DMS153 (cell line): ENCODE measurements around the gene TRMT10B.
"Not testable (repeated sequence)": the region's sequence is repeated elsewhere in the genome, so short reads cannot be mapped to it uniquely, and the experiment has no call there.

Source experiments
- DNase-seq: peaks from one replicate; lab custom pipeline; 2025; lab: John Stamatoyannopoulos, UW

The TRMT10B gene

GRCh38 chr9:37751186-37751585 lies 2.4 kb upstream of the TRMT10B start:
- no peak for DNase-seq

GRCh38 chr9:37751704-37752103 lies 1.9 kb upstream of the TRMT10B start:
- not testable (repeated sequence) for DNase-seq

GRCh38 chr9:37752112-37752511 lies 1.5 kb upstream of the TRMT10B start:
- DNase-seq, result not testable (repeated sequence)

- no peak for DNase-seq
Observed at GRCh38 chr9:37752642-37753488, 740 bp upstream of the TRMT10B start.

GRCh38 chr9:37758747-37759146 lies 5.1 kb downstream of the TRMT10B start:
- DNase-seq, result no peak

GRCh38 chr9:37760416-37761161 lies 7.0 kb downstream of the TRMT10B start:
- no peak for DNase-seq

- DNase-seq, result no peak
Observed at GRCh38 chr9:37761511-37761910, 7.9 kb downstream of the TRMT10B start.

GRCh38 chr9:37765263-37765662 lies 11.7 kb downstream of the TRMT10B start:
- DNase-seq, result not testable (repeated sequence)

GRCh38 chr9:37769306-37769705 lies 15.7 kb downstream of the TRMT10B start:
- DNase-seq, result no peak

GRCh38 chr9:37769995-37770394 lies 16.4 kb downstream of the TRMT10B start:
- DNase-seq, result no peak

GRCh38 chr9:37775216-37775919 lies 21.8 kb downstream of the TRMT10B start:
- DNase-seq, result no peak

GRCh38 chr9:37776328-37776727 lies 22.7 kb downstream of the TRMT10B start:
- no peak for DNase-seq

GRCh38 chr9:37778534-37778933 lies 24.9 kb downstream of the TRMT10B start:
- no peak for DNase-seq

GRCh38 chr9:37784291-37784615 lies 30.6 kb downstream of the TRMT10B start:
- no peak for DNase-seq

- peak; percentile 79 for DNase-seq
Observed at GRCh38 chr9:37784616-37785483, 31.2 kb downstream of the TRMT10B start, which contains the start of gene EXOSC3. EXOSC3 (minus strand) TSS chr9:37785064; CDS start chr9:37785044, 20 bp downstream.

GRCh38 chr9:37787059-37787458 lies 33.5 kb downstream of the TRMT10B start:
- DNase-seq, result no peak

GRCh38 chr9:37788332-37788731 lies 34.7 kb downstream of the TRMT10B start:
- no peak for DNase-seq

GRCh38 chr9:37790096-37790495 lies 36.5 kb downstream of the TRMT10B start:
- DNase-seq, result no peak

GRCh38 chr9:37792122-37792521 lies 38.5 kb downstream of the TRMT10B start:
- DNase-seq, result no peak

GRCh38 chr9:37796232-37796631 lies 42.6 kb downstream of the TRMT10B start:
- DNase-seq, result no peak

- DNase-seq, result no peak
Observed at GRCh38 chr9:37798677-37799076, 45.1 kb downstream of the TRMT10B start.
